GM12875 (cell line): Measurements from ENCODE around the gene MBNL1.

Source experiments
- H3K4me3 ChIP-seq: one replicate; pipeline ENCODE4 v1.5.1; 2011; ENCODE audit warnings: low read depth, low read length, control low read depth
- CTCF ChIP-seq: IDR thresholded peaks from 2 replicates; pipeline ENCODE4 v1.5.1; 2011; ENCODE audit warnings: low read depth, mild to moderate bottlenecking, control low read depth, inconsistent platforms, low read length, moderate library complexity, borderline replicate concordance; ENCODE audit not compliant: insufficient read depth

MBNL1 gene

GRCh38 chr3:152317956-152318355 lies 49.2 kb downstream of the MBNL1 start:
- no peak for TF ChIP-seq CTCF
- no peak overlapping the region for H3K4me3 ChIP-seq

- H3K4me3 ChIP-seq = no peak overlapping the region
- no peak for TF ChIP-seq CTCF
Observed at GRCh38 chr3:152318512-152318911, 49.8 kb downstream of the MBNL1 start.

GRCh38 chr3:152319256-152319655 lies 50.5 kb downstream of the MBNL1 start:
- no peak overlapping the region for H3K4me3 ChIP-seq
- TF ChIP-seq CTCF = no peak

- H3K4me3 ChIP-seq = no peak overlapping the region
- no peak for TF ChIP-seq CTCF
Observed at GRCh38 chr3:152319831-152320617, 51.3 kb downstream of the MBNL1 start.

GRCh38 chr3:152321200-152321954 lies 52.6 kb downstream of the MBNL1 start:
- H3K4me3 ChIP-seq = no peak overlapping the region
- TF ChIP-seq CTCF = no peak

- TF ChIP-seq CTCF = no peak
- H3K4me3 ChIP-seq = no peak overlapping the region
Observed at GRCh38 chr3:152321955-152322377, 53.2 kb downstream of the MBNL1 start.
